ENCODE results near the gene SMARCD1.

The SMARCD1 gene

GRCh38 chr12:50073712-50074111 lies 11.4 kb upstream of the SMARCD1 start:
- no peaks in the 10 kb centered on the region for H4K20me1 ChIP-seq (ENCODE audit: low read depth, low read length)
- no peak overlapping the region for H3K4me3 ChIP-seq (ENCODE audit: insufficient read depth, low read length, poor library complexity, severe bottlenecking)
- H3K9ac ChIP-seq (ENCODE audit: low read length): no peak overlapping the region
- no peak overlapping the region for H3K4me2 ChIP-seq (ENCODE audit: low read depth, low read length, poor library complexity, severe bottlenecking)
- H3K9me3 ChIP-seq (ENCODE audit: insufficient read depth, low read length): no peaks in the 10 kb centered on the region
- no peaks in the 10 kb centered on the region for H3K36me3 ChIP-seq (ENCODE audit: low read length)
- H3K79me2 ChIP-seq (ENCODE audit: insufficient read depth, low read length): no peaks in the 10 kb centered on the region
- no peak overlapping the region for H3K27ac ChIP-seq (ENCODE audit: low read depth, low read length)
- no peak overlapping the region for H2AFZ ChIP-seq (ENCODE audit: low read depth, low read length, severe bottlenecking)
- no peaks in the 10 kb centered on the region for H3K27me3 ChIP-seq (ENCODE audit: low read length)
- TF ChIP-seq EZH2phosphoT487 (conservative IDR thresholded peaks at IDR 0.05; ENCODE audit: low read length) (no peak), CTCF (IDR thresholded peaks at IDR 0.05; ENCODE audit: insufficient read depth, low read length, poor library complexity, severe bottlenecking) (no peak)
- no peaks in the 10 kb centered on the region for H3F3A ChIP-seq (ENCODE audit: insufficient read depth)
- H3K9me2 ChIP-seq (replicated peaks; ENCODE audit: insufficient read depth, low read length): no peaks in the 10 kb centered on the region

DNA sequence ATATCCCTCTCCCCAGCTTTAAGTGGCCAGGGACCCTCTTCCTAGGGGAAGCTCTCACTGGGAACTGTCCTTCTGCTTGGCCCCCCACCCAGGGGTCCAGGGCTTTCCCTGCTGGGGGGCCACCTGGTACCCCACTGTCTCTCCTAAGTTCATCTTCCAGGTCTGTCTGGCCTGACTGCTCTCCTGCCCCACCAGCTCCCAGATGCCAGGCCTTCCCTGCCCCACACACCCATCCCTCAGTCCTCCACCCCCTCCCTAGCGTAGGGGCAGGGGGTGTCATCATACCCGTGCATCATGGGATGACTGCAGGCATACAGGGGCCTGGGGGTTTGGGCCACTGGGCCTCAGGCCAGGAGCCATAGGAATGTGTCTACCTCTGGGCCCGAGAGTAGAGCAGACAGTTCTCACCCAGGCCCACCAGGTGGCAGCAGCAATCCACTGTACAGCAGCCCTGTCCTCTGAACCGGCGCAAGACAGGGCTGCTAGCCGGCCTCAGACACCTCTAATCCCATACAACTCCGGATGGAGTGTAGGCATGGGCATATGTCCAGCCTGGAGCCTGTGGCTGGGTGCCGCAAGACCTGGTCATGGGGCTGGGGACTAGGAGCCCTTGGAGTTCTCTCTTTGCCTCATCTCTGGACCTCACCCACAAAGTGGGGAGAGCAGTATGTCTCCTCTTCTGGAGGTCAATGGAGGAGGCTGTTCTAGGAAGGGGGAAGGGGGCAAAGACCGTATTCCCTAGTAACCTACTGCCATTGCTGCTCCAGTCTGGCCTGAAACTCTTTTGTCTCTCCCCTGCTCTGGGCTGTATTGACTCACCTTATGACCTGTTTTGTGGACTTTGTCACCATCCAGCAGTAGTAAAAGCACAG lies 10.0 kb upstream of the SMARCD1 start:
- TF ChIP-seq EZH2phosphoT487 (conservative IDR thresholded peaks at IDR 0.05; ENCODE audit: low read length): no peak
- peak; percentile 81 for TF ChIP-seq CTCF (IDR thresholded peaks at IDR 0.05; ENCODE audit: insufficient read depth, low read length, poor library complexity, severe bottlenecking)
- Histone ChIP-seq H3K9ac (ENCODE audit: low read length) (no peak overlapping the region), H3K4me2 (ENCODE audit: low read depth, low read length, poor library complexity, severe bottlenecking) (no peak overlapping the region), H3K27me3 (ENCODE audit: low read length) (no peaks in the 10 kb centered on the region), H3K36me3 (ENCODE audit: low read length) (no peaks in the 10 kb centered on the region), H3K79me2 (ENCODE audit: insufficient read depth, low read length) (no peaks in the 10 kb centered on the region), H3K27ac (ENCODE audit: low read depth, low read length) (no peak overlapping the region), H3K4me3 (ENCODE audit: insufficient read depth, low read length, poor library complexity, severe bottlenecking) (no peak overlapping the region), H4K20me1 (ENCODE audit: low read depth, low read length) (no peaks in the 10 kb centered on the region), H3F3A (ENCODE audit: insufficient read depth) (no peaks in the 10 kb centered on the region), H3K9me3 (ENCODE audit: insufficient read depth, low read length) (no peaks in the 10 kb centered on the region), H3K9me2 (replicated peaks; ENCODE audit: insufficient read depth, low read length) (no peaks in the 10 kb centered on the region), H2AFZ (ENCODE audit: low read depth, low read length, severe bottlenecking) (no peak overlapping the region)

DNA sequence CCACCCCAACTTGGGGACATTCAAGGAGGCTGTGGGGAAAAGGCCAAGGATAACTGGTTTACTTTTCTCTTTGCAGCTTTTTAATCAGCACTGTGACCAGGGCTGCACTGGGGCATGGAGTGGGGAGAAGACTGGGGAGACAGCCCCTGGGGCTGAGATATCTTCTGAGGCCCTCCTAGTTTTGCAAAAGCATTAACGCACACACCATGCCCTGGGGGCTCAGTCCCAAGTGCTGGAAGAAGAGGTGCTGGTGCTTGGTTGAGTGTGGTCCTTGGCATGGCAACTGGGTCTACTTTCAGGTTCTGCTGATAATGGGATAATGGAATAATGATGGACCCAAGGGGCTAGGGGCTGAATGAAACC lies 9.4 kb upstream of the SMARCD1 start:
- Histone ChIP-seq H3F3A (ENCODE audit: insufficient read depth) (no peaks in the 10 kb centered on the region), H3K79me2 (ENCODE audit: insufficient read depth, low read length) (no peaks in the 10 kb centered on the region), H3K9me2 (replicated peaks; ENCODE audit: insufficient read depth, low read length) (no peaks in the 10 kb centered on the region), H3K27ac (ENCODE audit: low read depth, low read length) (no peak overlapping the region), H2AFZ (ENCODE audit: low read depth, low read length, severe bottlenecking) (no peak overlapping the region), H3K4me2 (ENCODE audit: low read depth, low read length, poor library complexity, severe bottlenecking) (no peak overlapping the region), H3K36me3 (ENCODE audit: low read length) (no peaks in the 10 kb centered on the region), H4K20me1 (ENCODE audit: low read depth, low read length) (no peaks in the 10 kb centered on the region), H3K27me3 (ENCODE audit: low read length) (no peaks in the 10 kb centered on the region), H3K4me3 (ENCODE audit: insufficient read depth, low read length, poor library complexity, severe bottlenecking) (no peak overlapping the region), H3K9ac (ENCODE audit: low read length) (no peak overlapping the region), H3K9me3 (ENCODE audit: insufficient read depth, low read length) (no peaks in the 10 kb centered on the region)
- no peak for TF ChIP-seq EZH2phosphoT487 (conservative IDR thresholded peaks at IDR 0.05; ENCODE audit: low read length)
- TF ChIP-seq CTCF (IDR thresholded peaks at IDR 0.05; ENCODE audit: insufficient read depth, low read length, poor library complexity, severe bottlenecking): no peak

Measured in SU-DHL-6 (cell line).